NCI-H2171 treated with DMSO at 0.1 percent for 48 hours (cell line): ENCODE measurements around the gene FKBP6.
"Not testable (repeated sequence)": the region's sequence is repeated elsewhere in the genome, so short reads cannot be mapped to it uniquely, and the experiment has no call there.

Source experiments
- DNase-seq: peaks from one replicate; lab custom pipeline; 2025; lab: John Stamatoyannopoulos, UW

Gene FKBP6

GRCh38 chr7:73395538-73396503, 67.9 kb downstream of the FKBP6 start:
- no peak for DNase-seq

DNA sequence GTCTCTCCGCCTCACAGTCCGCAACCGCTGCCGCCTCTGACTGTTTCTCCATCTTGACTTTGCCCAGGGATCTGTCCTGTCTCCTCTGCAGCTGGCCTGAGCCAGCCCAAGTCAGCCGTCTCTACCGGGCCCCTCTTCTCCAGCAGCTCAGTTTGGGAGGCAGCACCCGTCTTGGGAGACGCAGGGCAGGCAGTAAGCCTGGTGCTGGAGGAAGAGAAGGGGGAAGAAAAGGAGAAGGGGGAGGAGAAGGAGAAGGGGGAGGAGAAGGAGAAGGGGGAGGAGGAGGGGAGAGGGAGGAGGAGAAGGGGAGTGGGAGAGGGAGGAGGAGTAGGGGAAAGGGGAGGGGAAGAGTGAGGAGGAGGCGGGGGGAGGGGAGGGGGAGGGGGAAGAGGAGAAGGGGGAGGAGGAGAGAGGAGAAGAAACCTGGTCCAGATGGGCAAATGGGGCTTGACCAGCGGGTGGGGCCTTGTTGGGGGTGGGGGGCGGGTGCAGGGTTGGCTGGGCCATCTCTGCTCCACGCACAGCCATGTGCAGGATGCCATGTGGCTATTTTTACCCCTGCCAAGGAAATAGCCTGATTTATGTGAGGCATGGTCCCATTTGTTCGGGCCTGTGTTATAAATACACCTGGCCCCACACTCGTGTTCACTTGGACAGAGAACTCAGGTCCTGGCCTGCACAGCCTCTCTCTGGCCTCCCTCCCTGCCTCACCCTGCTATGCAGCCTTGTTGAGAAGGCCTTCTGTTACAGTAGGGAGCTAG, 69.7 kb downstream of the FKBP6 start:
- DNase-seq, result no peak

- DNase-seq, result peak; percentile 89
Observed at GRCh38 chr7:73399185-73400050, 71.5 kb downstream of the FKBP6 start.

DNA sequence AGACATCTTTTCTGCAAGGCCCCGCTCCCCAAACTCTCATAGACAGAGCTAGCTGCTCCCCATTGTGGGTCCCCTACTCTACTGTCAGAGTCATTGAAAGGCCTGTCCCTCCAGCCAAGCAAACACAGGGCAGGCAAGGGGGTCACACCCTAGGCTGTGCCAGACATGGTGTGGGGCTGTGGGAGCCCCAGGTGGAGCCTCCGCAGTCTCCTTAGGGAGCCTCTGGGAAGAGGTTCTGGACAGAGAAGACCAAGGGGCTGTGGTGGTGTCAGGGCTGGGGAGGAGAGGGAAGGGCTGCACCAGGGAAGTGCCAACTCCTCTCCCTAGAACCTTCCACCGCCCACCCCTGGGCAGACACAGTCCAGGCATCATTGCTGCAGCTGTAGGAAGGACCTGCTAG, 76.9 kb downstream of the FKBP6 start:
- not testable (repeated sequence) for DNase-seq
